H1 (cell line): ENCODE results near the gene WBP1L. TPM values are rescaled to one million over a fixed set of nuclear protein-coding genes. Genes with fewer than 3 reads are reported as not detected.

Experiments
- EGR1 ChIP-seq: IDR thresholded peaks from 2 replicates; pipeline ENCODE4 v1.6.1; 2011; ENCODE audit warnings: low read depth, low read length, borderline replicate concordance
- EZH2 ChIP-seq: fragments of 200-600 bp; sonication (generic); IDR thresholded peaks from 2 replicates; pipeline ENCODE4 v1.7.1; 2012; ENCODE audit warnings: low read depth, mild to moderate bottlenecking, moderate library complexity, low read length, inconsistent platforms; ENCODE audit not compliant: severe bottlenecking
- HDAC2 ChIP-seq, 2 experiments: fragments of 300-600 bp in 1 of 2; sonication (generic) in 1 of 2; IDR thresholded peaks; 2 replicates each; pipeline ENCODE4 v1.6.1; 2011 to 2012; ENCODE audit warnings: low read depth in 2 of 2, low read length in 2 of 2, mild to moderate bottlenecking in 2 of 2, moderate library complexity in 2 of 2, borderline replicate concordance in 1 of 2, inconsistent platforms in 1 of 2
- TCF12 ChIP-seq: IDR thresholded peaks from 2 replicates; pipeline ENCODE4 v1.6.1; 2011; ENCODE audit warnings: low read depth, mild to moderate bottlenecking, low read length
- polyA plus RNA-seq, 7 experiments: library from polyadenylated mRNA; depleted of rRNA in 3 of 7; stranded (reverse) in 5 of 7; unstranded in 2 of 7; fragments of >200 nt in 5 of 7; fragments of 200-250 nt in 2 of 7; gene quantifications; 1 replicate in 5 of 7; 2 replicates in 1 of 7; 4 replicates in 1 of 7; pipeline versions ENCODE4 v1.2.1 to v1.2.3, GENCODE V29; 2011 to 2013; ENCODE audit warnings: missing spikeins in 2 of 7, mixed read lengths in 2 of 7
- total RNA-seq: library from RNA; stranded (reverse); fragmentation: NEBNext Ultra II Directional; extraction: Animal tissue kit (Norgen Biotek cat#: 25700); gene quantifications from 2 replicates; pipeline ENCODE4 v1.2.1, GENCODE V29; 2021

WBP1L gene
- total and polyA plus RNA-seq, 2 of the 8 experiments (the other 6 are each of a cell fraction or from before 2014, with no cell fraction given): 26.6 to 29.9 TPM

- TF ChIP-seq HDAC2 (IDR thresholded peaks at IDR 0.05; ENCODE audit: borderline replicate concordance in 1 of 2, low read depth in 2 of 2, low read length in 2 of 2) (no peak), EGR1 (peak; percentile 53; the same call in 1 of the 2 replicates), TCF12 (no peak), EZH2 (no peak)
Observed at GRCh38 chr10:102729029-102730026, 14.4 kb upstream of the WBP1L start (continued).
